ENCODE measurements around the gene STIL.
"Not testable (repeated sequence)": the region's sequence is repeated elsewhere in the genome, so short reads cannot be mapped to it uniquely, and the experiment has no call there.

The STIL gene

DNA sequence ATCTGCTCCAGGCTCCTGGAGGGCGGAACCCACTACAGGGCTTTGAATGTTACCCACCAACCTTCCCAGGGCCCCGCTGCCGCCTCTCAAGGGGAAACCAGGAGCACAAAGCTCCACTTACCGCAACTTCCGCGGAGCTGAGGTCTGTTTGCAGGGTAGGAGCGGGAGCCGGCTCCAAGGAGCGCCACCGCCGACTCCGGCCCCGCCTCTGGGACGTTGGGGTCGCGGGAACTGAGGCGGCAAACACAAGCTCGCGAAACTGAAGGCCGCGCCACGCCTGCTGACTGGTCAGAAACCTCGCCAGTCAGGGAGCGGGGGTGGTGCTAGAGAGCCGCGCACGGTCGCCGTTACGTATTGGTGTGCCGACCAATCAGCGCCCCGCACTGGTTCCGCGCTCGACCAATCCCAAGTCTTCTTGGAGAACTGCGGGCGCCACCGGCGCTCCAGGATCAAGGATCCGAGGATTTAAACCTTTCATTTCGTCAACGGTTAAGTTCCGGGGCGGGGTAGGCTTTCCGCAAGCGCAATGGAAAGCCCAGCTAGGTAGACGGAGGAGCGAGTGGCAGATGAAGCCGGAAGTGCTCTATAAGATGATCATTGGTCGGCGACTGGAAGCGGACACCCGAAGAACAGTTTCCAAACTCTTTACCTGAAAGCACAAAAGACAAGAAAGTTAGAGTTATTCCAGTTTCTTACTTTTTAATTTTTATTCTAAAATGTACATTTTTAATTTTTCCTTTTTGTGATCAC is at the start of gene STIL:
Gene STIL (minus strand): TSS at position 233 of the 750 bp plus-strand sequence. CDS start 3,828 bp downstream, outside the sequence.
- DNase-seq (ENCODE audit: low read depth): peak; percentile 97

DNA sequence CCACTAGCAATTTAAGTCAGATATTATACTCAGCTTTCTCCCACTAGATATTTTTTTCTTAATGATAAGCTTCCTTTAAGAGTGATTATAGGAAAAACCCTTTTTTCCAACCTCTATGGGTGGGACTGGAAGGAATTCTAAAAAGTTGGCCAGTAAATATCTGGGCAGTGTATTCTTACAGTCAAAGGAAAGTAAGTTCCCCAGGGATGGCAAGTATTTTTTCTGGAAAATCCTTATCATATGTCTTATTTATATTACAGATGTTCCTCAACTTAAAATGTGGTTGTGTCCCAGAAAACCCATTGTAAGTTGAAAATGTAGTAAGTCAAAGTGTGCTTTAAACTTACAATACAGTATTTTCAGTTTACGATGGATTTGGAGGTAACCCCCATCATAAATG is 48.9 kb upstream of the STIL start:
- no peak for DNase-seq (ENCODE audit: low read depth)

DNA sequence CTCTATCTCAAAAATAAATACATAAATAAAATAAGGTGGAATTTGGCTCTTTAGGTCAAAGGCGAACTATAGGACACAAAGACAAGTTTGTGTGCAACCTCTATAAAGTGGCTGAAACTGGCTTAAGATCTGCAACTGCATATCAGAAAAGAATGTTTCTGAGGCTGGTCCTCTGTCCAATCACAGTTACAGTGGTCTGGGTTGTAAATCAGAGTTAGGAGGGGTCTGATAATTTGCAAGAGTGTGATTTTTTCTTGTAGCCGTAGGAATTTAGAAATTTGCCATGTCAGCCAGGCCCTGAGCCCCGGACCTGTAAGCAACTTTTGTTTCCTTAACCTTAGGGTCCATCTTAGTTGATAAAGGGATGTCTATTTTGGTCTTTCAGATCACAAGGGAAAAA is 47.4 kb upstream of the STIL start:
- no peak for DNase-seq (ENCODE audit: low read depth)

DNA sequence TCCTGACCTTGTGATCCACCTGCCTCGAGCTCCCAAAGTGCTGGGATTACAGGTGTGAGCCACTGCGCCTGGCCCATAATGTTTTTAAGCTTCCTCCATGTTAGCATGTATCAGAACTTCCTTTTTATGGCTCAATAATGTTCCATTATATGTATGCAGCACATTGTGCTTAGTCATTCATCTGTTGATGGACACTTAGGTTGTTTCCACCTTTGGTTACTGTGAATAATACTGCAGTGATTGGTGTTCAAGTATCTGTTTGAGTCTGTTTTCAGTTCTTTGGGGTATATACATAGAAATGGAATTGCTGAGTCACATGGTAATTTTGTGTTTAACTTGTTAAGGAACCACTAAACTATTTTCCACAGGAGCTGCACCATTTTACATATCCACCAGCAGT is 37.4 kb upstream of the STIL start:
- no peak for DNase-seq (ENCODE audit: low read depth)

DNA sequence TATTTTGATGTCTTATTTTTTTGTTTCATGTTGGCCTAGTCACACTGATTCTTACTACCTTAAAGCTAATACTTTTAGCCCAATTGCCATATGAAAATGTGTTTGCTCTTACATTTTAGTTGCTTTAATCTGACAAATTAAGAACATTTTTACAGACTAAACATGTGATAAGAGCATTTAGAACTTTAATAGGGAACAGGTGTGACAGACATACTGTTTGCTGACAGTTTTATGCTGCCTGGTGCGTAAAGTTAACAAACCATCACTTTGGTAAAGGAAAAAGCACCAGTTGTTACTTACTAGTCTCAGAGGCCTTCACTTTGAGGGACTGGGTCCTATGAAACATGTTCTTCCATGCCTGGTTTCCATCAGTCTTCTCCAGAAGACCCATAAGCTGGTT is 34.3 kb upstream of the STIL start:
- DNase-seq (ENCODE audit: low read depth): no peak

DNA sequence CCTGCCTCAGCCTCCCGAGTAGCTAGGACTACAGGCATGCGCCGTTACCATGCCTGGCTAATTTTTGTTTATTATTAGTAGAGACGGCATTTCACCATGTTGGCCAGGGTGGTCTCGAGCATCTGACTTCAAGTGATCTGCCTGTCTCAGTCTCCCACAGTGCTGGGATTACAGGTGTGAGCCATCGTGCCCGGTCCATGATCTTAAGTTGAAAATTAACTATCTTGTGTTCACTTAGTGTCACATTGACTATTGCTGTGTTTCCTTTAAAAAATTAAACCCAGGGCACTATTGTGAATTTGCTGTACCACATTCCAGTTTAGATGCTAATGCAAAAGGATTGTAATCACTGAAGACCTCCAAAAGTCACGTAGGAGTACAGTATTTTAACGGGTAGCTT is 33.8 kb upstream of the STIL start:
- no peak for DNase-seq (ENCODE audit: low read depth)

DNA sequence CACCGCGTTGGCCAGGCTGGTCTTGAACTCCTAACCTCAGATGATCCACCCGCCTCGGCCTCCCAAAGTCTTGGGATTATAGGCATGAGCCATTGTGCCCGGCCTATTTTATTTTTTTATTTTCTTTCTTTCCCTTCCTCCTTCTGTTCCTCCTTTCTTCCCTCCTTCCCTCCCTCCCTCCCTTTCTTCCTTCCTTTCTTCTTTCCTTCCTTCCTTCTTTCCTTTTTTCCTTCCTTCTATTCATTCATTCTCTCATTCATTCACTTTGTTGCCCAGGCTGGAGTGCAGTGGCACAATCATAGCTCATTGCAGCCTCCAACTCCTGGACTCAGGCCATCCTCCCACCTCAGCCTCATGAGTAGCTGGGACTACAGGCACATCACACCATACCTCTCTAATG is 33.0 kb upstream of the STIL start:
- DNase-seq (ENCODE audit: low read depth): not testable (repeated sequence)

DNA sequence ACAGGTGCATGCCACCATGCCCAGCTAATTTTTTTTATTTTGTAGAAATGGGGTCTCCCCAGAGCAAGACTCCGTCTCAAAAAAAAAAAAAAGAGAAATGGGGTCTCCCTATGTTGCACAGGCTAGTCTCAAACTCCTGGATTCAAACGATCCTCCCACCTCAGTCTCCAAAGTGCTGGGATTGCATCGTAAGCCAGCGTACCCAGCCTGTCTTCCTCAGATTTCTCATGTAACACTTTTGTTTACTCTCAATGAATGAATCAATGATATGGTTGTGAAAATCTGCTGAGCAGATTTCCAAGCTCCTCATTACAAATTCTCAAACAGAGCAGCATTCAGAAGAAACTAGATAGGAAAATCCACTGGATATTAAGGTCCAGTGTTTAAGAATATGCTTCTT is 26.3 kb upstream of the STIL start:
- DNase-seq (ENCODE audit: low read depth): no peak

DNA sequence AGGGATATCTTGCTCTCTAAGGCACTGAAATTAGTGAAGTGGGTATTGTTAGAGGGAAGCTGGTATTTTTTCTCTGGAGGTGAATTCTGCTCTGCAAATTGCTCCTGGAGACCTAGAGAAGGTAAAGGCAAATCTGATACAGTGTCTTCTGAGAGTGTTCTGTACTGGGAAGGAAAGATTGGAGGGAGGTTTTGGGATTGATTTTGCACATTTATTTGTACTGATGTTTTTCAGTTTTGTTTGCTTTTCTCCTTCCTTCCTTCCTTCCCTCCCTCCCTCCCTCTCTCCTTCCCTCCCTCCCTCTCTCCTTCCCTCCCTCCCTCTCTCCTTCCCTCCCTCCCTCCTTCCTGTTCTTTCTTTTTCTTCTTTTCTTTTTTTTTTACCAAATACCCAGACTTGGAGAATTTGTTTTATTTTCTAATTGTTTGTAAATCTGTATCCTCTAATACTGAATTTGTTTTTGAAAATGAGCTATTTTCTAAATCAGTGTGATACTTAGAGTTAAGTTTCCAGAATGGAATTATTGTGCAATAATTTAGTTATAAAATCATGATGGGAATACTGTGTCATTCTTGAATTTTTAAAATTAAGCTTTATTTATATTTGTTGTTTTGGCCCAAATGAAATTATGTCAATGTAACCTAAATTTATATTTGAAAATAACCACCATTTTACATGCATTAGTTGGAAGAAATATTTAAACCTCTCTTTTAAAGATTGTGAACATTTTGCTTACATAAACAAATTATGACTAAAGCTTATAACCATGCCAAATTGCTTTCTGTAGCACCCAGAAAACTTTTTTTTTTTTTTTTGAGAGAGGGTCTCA is 24.5 kb upstream of the STIL start:
- DNase-seq (ENCODE audit: low read depth): no peak

DNA sequence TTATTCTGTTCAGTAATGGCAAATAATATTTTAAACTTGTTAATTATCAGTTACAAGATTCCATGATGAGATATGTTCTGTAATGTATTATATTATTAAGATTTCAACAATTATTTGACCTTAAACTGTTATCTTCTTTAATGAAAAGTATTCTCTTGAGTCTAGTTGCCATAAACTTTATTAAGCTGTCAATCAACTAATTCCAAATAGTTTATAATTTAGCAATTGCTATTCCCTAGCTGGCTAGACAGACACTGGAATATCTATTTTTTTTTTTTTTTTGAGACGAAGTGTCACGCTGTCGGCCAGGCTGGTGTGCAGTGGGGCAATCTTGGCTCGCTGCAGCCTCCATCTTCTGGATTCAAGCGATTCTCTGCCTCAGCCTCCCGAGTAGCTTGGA is 23.4 kb upstream of the STIL start:
- no peak for DNase-seq (ENCODE audit: low read depth)

DNA sequence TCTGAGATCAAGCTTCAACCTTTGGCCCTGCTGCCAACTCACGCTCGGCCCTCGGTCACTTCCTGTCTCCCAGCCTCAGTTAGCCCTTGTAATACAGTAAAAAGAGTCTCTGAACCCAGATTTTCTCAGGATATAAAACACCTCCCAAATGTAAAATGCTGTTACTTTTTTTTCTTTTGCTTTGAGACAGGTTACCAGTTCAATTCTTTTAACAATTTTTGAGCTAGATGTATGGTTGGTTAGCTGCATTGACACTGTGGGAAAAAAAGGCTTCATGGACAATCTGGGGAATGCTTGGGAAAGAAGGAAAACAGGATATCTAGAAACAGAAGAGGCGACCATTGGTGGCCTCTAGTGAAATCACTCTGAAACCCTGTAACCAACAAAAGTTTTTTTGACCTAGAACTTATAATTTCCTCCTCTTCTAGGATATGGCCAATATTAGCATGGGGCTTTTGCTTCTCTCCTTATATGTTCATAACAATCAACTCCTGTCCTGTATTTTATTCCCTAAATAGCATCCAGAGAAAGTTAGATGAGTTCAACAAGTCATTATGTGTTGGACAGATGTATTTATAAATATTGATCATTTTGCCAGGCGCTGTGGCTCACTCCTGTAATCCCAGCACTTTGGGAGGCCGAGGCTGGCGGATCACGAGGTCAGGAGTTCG is 21.0 kb upstream of the STIL start:
- no peak for DNase-seq (ENCODE audit: low read depth)

DNA sequence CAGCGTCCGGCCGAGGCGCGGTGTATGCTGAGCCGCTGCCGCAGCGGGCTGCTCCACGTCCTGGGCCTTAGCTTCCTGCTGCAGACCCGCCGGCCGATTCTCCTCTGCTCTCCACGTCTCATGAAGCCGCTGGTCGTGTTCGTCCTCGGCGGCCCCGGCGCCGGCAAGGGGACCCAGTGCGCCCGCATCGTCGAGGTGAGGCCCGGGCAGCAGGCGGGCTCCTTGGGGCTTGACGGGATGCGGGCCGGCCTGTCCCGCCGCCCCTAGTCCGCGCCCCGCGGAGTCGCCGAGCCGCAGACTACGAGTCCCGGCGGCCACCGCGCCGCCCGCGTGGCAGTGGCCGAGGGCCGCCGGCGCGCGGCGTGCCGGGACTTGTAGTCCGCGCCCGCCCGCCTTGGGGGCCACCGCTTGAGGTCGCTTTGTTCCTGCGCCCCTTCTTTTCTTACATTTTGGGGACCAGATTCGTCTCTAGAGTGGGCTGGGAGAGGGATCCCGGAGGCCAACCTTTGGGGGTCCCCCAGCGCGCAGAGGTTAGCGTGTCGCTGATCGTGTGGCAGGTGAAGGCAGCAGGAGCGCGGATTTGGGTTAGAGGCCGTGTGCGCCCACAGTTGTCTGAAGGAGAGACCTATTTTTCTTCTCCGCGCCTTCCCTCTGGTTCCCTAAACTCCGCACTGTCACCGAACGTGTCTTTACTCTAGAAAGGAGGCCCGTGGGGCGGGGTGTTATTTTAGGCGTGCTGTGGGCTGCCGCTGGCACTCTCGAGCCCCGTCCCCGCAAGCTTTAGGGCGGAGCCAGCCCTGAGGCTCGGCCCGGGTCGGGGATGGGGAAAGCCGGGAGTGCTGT is 20.2 kb upstream of the STIL start:
- peak; percentile 42 for DNase-seq (ENCODE audit: low read depth)

DNA sequence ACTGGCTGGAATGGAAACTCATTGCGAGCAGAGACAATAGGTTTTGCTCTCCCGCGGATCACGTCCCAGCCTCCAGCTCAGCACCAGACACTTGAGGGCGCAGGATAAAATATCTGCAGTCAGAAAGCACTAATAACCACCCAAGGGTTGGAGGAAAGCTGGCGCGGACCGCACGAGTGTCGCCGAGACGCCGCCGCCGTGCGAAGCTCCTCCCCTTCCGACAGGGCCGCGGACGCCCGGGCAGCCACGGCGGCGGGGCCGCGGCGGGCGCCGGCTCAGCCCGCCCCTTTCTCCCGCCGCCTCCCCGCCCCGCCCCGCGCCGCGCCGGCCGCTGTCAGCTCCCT is 19.6 kb upstream of the STIL start, which contains the start of gene CMPK1:
Gene CMPK1 (plus strand): TSS at position 213 of the 344 bp plus-strand sequence. CDS start 156 bp downstream, outside the sequence.
- peak; percentile 53 for DNase-seq (ENCODE audit: low read depth)

DNA sequence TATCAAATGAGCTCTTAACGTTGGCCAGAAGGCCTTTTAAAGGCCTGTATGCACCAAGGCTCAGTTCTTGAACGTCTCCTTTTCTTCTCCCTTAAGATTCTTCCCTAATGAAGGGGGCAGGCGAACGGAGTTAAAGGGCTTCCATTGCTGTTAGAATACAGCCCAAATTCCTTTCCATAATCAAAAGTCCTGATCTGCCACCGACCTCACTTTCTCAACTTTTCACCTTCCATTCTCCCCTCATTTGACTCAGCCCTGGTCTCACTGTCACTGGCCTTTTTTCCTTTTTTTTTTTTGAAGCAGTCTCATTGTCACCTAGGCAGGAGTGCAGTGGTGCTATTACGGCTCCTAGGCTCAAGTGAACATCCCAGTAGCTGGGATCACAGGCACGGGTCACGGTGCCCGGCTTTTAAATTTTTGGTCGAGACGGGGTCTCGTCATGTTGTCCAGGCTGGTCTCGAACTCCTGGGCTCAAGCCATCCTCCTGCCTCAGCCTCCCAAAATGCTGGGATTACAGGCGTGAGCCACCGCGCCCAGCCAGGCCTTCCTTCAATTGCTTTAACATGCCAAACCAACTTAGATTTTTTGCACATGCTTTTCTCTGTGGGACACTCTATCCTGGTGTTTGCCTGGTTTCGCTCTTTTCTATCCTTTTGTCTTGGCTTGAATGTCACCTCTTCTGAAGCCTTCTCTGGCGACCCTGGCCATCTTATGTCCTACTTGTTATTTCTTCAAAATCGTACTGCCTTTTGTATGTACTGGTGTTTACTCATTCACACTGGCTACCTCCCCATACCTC is 19.0 kb upstream of the STIL start:
- DNase-seq (ENCODE audit: low read depth): no peak

DNA sequence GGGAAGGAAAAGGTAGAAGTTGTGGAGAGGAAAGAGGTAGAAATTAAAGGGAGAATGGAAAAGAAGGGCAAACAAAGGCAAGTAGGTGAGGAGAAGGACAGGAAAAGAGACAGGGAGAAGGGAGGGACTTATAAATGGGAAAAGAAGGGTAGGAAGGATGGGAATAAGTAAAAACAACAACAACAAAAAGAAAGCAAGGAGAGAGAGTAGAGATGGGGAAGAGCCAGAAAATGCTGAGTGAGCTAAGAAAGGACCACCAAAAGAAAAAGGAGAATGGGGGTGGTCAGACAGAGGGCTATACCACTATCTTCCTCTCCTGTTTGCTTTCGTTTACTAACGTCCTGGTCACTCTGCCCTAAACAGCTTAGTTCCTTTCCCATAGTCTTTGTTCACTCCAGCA is 17.9 kb upstream of the STIL start:
- no peak for DNase-seq (ENCODE audit: low read depth)

DNA sequence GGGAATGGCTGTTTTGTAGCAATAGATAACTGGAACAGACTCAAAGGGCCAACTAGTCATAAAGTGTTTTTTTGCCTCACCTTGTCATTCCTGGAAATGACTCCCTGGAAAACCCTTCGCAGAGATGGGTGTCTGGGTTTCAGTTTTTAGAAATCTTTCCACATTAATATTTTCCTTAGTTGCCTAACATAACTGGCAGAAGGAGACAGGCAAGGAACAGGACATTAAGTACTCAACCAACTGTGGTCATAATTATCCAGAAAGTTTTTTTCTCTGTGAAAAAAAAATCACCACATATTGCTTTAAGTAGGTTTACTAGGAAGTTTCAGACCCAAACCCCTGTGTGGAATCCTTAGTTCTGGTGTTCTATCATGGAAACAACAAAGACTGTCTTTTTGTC is 16.3 kb upstream of the STIL start:
- no peak for DNase-seq (ENCODE audit: low read depth)

DNA sequence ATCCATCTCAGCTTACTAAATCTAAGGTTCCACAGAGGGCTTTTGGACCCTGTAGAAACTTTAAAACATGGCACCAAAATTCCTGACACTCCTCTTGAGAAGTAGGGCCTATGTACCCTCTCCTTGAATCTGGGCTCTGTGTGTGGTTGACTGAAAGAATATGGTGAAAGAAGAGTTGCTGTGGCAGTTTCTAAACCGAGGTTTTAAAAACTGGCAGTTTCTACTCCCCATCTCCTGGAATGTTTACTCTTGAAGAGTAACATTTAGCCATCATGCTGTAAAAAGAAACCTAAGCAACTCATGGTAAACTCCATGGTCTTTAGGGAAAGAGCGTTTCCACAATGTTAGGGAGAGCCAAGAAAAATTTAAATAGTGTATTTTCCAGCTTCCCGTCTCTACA is 15.0 kb upstream of the STIL start:
- DNase-seq (ENCODE audit: low read depth): no peak

DNA sequence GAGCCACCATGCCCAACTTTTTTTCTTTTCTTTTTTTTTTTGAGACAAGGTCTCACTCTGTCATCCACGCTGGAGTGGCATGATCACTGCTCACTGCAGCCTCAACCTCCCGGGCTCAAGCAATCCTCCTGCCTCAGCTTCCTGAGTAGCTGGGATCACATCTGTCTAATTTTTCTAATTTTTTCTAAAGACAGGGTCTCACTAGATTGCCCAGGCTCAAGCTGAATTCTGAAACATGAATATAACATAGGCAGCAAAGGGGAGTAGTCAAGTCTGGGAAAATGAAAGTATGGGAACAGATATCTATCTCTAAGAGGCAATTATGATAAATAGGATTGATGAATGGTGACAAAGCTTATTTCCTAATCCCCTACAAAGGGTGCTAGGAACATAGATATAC is 12.3 kb upstream of the STIL start:
- DNase-seq (ENCODE audit: low read depth): no peak

DNA sequence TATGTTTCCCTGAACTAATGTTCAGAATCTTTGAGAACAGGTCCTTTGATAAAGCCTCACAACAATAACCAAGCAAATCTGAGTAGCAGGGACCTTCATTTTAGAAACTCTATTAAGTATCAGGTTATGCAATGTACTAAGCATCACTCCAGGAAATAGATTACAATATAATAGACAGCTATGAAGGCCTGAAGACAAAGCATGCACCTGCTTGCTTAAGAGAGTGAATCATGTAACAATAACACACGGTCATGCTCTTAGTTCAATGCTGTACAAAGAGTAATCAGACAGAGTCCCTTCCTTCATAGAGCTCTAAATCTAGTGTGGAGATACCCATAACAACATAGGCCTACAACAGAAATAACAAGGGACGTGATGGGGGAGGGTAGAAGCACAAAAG is 11.6 kb upstream of the STIL start:
- DNase-seq (ENCODE audit: low read depth): no peak

DNA sequence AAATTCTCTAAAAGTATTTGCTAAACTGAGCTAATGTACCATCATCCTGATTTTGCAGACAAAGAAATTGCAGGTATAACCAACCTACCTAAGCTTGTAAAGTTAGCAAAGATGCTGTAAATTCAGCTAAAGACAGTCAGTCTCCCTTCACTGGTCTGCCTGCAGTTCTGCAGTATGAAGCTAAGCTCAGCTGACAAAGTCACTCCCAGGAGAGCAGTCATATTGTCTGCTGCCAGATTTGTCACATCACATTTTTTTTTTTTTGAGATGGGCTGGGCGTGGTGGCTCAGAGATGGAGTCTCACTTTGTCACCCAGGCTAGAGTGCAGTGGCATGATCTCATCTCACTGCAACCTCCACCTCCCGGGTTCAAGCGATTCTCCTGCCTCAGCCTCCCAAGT is 10.7 kb upstream of the STIL start:
- DNase-seq (ENCODE audit: low read depth): no peak

DNA sequence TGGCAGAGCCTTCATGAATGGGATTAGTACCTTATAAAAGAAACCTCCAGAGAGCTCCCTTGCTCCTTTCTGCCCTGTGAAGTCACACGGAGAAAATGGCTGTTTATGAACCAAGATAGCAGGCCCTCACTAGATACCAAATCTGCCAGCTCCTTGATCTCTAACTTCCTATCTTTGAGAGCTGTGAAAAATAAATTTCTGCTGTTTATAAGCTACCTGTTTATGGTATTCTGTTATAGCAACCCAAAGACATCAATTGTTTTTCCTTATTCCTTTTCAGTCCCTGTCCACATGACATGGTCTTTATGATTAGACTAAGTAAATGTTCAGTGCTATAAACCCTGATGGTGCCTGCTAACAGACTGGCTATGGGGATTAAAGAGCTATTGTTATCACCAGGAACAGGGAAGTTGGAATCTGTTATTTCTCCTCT is 9.7 kb upstream of the STIL start:
- DNase-seq (ENCODE audit: low read depth): no peak

Measured in GM04503 (cell line).